NCI-H524 treated with DMSO at 0.1 percent for 48 hours (cell line): ENCODE data around the gene NUTF2.
"Not testable (repeated sequence)": the region's sequence is repeated elsewhere in the genome, so short reads cannot be mapped to it uniquely, and the experiment has no call there.

Experiments used
- DNase-seq: peaks from one replicate; lab custom pipeline; 2025; lab: John Stamatoyannopoulos, UW

Gene NUTF2

GRCh38 chr16:67864044-67864443 lies 17.3 kb downstream of the NUTF2 start:
- DNase-seq = not testable (repeated sequence)

GRCh38 chr16:67864594-67864993 lies 17.9 kb downstream of the NUTF2 start:
- no peak for DNase-seq

GRCh38 chr16:67865318-67865717 lies 18.6 kb downstream of the NUTF2 start:
- DNase-seq = no peak

- no peak for DNase-seq
These were observed 21.6 kb downstream of the NUTF2 start for GRCh38 chr16:67868290-67868689.

GRCh38 chr16:67869653-67870052 lies 22.9 kb downstream of the NUTF2 start:
- DNase-seq = no peak

- no peak for DNase-seq
These were observed 24.5 kb downstream of the NUTF2 start for GRCh38 chr16:67871256-67871655.

- no peak for DNase-seq
These were observed 25.4 kb downstream of the NUTF2 start for GRCh38 chr16:67872131-67872630.

GRCh38 chr16:67872631-67873434 lies 26.1 kb downstream of the NUTF2 start, which contains the start of gene EDC4:
EDC4 (plus strand) TSS chr16:67873052; CDS start chr16:67873262, 210 bp downstream.
- DNase-seq = no peak

- DNase-seq = no peak
These were observed 27.0 kb downstream of the NUTF2 start for GRCh38 chr16:67873435-67874370.

GRCh38 chr16:67874372-67874771 lies 27.6 kb downstream of the NUTF2 start:
- DNase-seq = no peak

- DNase-seq = no peak
These were observed 30.3 kb downstream of the NUTF2 start for GRCh38 chr16:67877064-67877463.

GRCh38 chr16:67878232-67878631 lies 31.5 kb downstream of the NUTF2 start:
- no peak for DNase-seq

- no peak for DNase-seq
These were observed 32.1 kb downstream of the NUTF2 start for GRCh38 chr16:67878846-67879245.

GRCh38 chr16:67879462-67879861 lies 32.7 kb downstream of the NUTF2 start:
- DNase-seq = no peak

GRCh38 chr16:67879936-67880335 lies 33.2 kb downstream of the NUTF2 start:
- DNase-seq = no peak

GRCh38 chr16:67880584-67880983 lies 33.9 kb downstream of the NUTF2 start:
- DNase-seq = no peak

- no peak for DNase-seq
These were observed 35.0 kb downstream of the NUTF2 start for GRCh38 chr16:67881621-67882161.

GRCh38 chr16:67882374-67883145 lies 35.8 kb downstream of the NUTF2 start:
- no peak for DNase-seq

GRCh38 chr16:67883146-67883871 lies 36.6 kb downstream of the NUTF2 start:
- DNase-seq = no peak

GRCh38 chr16:67883872-67884261 lies 37.1 kb downstream of the NUTF2 start:
- DNase-seq = no peak

- DNase-seq = no peak
These were observed 38.0 kb downstream of the NUTF2 start, which contains the start of gene NRN1L for GRCh38 chr16:67884684-67885083. NRN1L (plus strand) TSS chr16:67884885; CDS start chr16:67884904, 19 bp downstream.
